ENCODE measurements around the gene ANKRD13D.
A peak's percentile ranks its signal among the peaks of the same experiment; 100 is the strongest.

Gene ANKRD13D

GRCh38 chr11:67277231-67277961, 11.7 kb upstream of the ANKRD13D start:
- peaks cover 62% of the 10 kb centered on the region for H3K4me1 ChIP-seq (ENCODE audit: insufficient read depth, low read length, severe bottlenecking)
- H3K27ac ChIP-seq (ENCODE audit: low read depth, low read length, poor library complexity, severe bottlenecking) = peak overlapping the region; percentile 98
- H3K4me2 ChIP-seq (ENCODE audit: low read length) = peak overlapping the region; percentile 75
- no peaks in the 10 kb centered on the region for H3K9me2 ChIP-seq (ENCODE audit: low read depth, low read length)
- peak overlapping the region; percentile 78 for H3K9ac ChIP-seq (ENCODE audit: low read length)
- H2AFZ ChIP-seq (ENCODE audit: low read length) = no peak overlapping the region
- H3K36me3 ChIP-seq (ENCODE audit: insufficient read depth, low read length) = peaks cover 74% of the 10 kb centered on the region
- H3K9me3 ChIP-seq (ENCODE audit: low read length) = no peaks in the 10 kb centered on the region
- no peak for TF ChIP-seq EZH2 (IDR thresholded peaks at IDR 0.05; ENCODE audit: borderline replicate concordance, low read length)
- no peak for TF ChIP-seq CTCF (IDR thresholded peaks at IDR 0.05; ENCODE audit: low read length)
- H3K4me3 ChIP-seq (ENCODE audit: low read depth, low read length, poor library complexity, severe bottlenecking) = peak overlapping the region; percentile 50
- no peaks in the 10 kb centered on the region for H3F3A ChIP-seq (ENCODE audit: insufficient read depth, low read length)
- H3K79me2 ChIP-seq (ENCODE audit: insufficient read depth, low read length) = peaks cover 21% of the 10 kb centered on the region
- H3K27me3 ChIP-seq (ENCODE audit: insufficient read depth, low read length) = no peaks in the 10 kb centered on the region
- no peaks in the 10 kb centered on the region for H4K20me1 ChIP-seq (ENCODE audit: insufficient read depth, low read length)

GRCh38 chr11:67278135-67278938, 10.8 kb upstream of the ANKRD13D start:
- H3F3A ChIP-seq (ENCODE audit: insufficient read depth, low read length) = no peaks in the 10 kb centered on the region
- H3K9me3 ChIP-seq (ENCODE audit: low read length) = no peaks in the 10 kb centered on the region
- TF ChIP-seq CTCF (IDR thresholded peaks at IDR 0.05; ENCODE audit: low read length) = no peak
- no peak for TF ChIP-seq EZH2 (IDR thresholded peaks at IDR 0.05; ENCODE audit: borderline replicate concordance, low read length)
- peaks cover 75% of the 10 kb centered on the region for H3K36me3 ChIP-seq (ENCODE audit: insufficient read depth, low read length)
- H3K27ac ChIP-seq (ENCODE audit: low read depth, low read length, poor library complexity, severe bottlenecking) = peak overlapping the region; percentile 98
- H3K4me1 ChIP-seq (ENCODE audit: insufficient read depth, low read length, severe bottlenecking) = peaks cover 53% of the 10 kb centered on the region
- H3K9ac ChIP-seq (ENCODE audit: low read length) = peak overlapping the region; percentile 78
- H2AFZ ChIP-seq (ENCODE audit: low read length) = no peak overlapping the region
- no peaks in the 10 kb centered on the region for H4K20me1 ChIP-seq (ENCODE audit: insufficient read depth, low read length)
- peaks cover 12% of the 10 kb centered on the region for H3K79me2 ChIP-seq (ENCODE audit: insufficient read depth, low read length)
- no peaks in the 10 kb centered on the region for H3K27me3 ChIP-seq (ENCODE audit: insufficient read depth, low read length)
- H3K9me2 ChIP-seq (ENCODE audit: low read depth, low read length) = no peaks in the 10 kb centered on the region
- peak overlapping the region; percentile 75 for H3K4me2 ChIP-seq (ENCODE audit: low read length)
- H3K4me3 ChIP-seq (ENCODE audit: low read depth, low read length, poor library complexity, severe bottlenecking) = peak overlapping the region; percentile 50

GRCh38 chr11:67278939-67279588, 10.0 kb upstream of the ANKRD13D start:
- peaks cover 82% of the 10 kb centered on the region for H3K36me3 ChIP-seq (ENCODE audit: insufficient read depth, low read length)

More at GRCh38 chr11:67278939-67279588, 10.0 kb upstream of the ANKRD13D start:
- no peaks in the 10 kb centered on the region for H4K20me1 ChIP-seq (ENCODE audit: insufficient read depth, low read length)
- no peak overlapping the region for H3K4me3 ChIP-seq (ENCODE audit: low read depth, low read length, poor library complexity, severe bottlenecking)
- no peaks in the 10 kb centered on the region for H3K9me3 ChIP-seq (ENCODE audit: low read length)
- no peaks in the 10 kb centered on the region for H3K27me3 ChIP-seq (ENCODE audit: insufficient read depth, low read length)
- peaks cover 7% of the 10 kb centered on the region; the same call in 1 of the 2 replicates for H3K79me2 ChIP-seq (ENCODE audit: insufficient read depth, low read length)
- H3K9ac ChIP-seq (ENCODE audit: low read length) = peak overlapping the region; percentile 78; the same call in 1 of the 2 replicates
- no peak overlapping the region for H3K4me2 ChIP-seq (ENCODE audit: low read length)
- peaks cover 45% of the 10 kb centered on the region for H3K4me1 ChIP-seq (ENCODE audit: insufficient read depth, low read length, severe bottlenecking)
- TF ChIP-seq CTCF (IDR thresholded peaks at IDR 0.05; ENCODE audit: low read length) (no peak), EZH2 (IDR thresholded peaks at IDR 0.05; ENCODE audit: borderline replicate concordance, low read length) (no peak)
- no peaks in the 10 kb centered on the region for H3F3A ChIP-seq (ENCODE audit: insufficient read depth, low read length)
- H2AFZ ChIP-seq (ENCODE audit: low read length) = no peak overlapping the region
- H3K27ac ChIP-seq (ENCODE audit: low read depth, low read length, poor library complexity, severe bottlenecking) = peak overlapping the region; percentile 98
- H3K9me2 ChIP-seq (ENCODE audit: low read depth, low read length) = no peaks in the 10 kb centered on the region
